SK-N-MC (cell line): ENCODE data around the gene MIA2.
"Not testable (repeated sequence)": the region's sequence is repeated elsewhere in the genome, so short reads cannot be mapped to it uniquely, and the experiment has no call there.

Experiments
- DNase-seq: peaks from one replicate; pipeline ENCODE4 v3.0.0-alpha.2; 2011; ENCODE audit warnings: low read depth, low spot score
- H3K27ac ChIP-seq: fragments of 200-600 bp; sonication (generic); 2 replicates; pipeline ENCODE4 v1.5.1; 2016; ENCODE audit warnings: mixed run types
- H3K36me3 ChIP-seq: fragments of 200-600 bp; sonication (generic); 2 replicates; pipeline ENCODE4 v1.6.1; 2017; ENCODE audit warnings: antibody characterized with exemption, low read length, mixed read lengths; ENCODE audit not compliant: insufficient read depth
- H3K4me3 ChIP-seq: fragments of 200-600 bp; sonication (generic); 2 replicates; pipeline ENCODE4 v1.5.1; 2016
- H3K9ac ChIP-seq: fragments of 200-600 bp; sonication (generic); 2 replicates; pipeline ENCODE4 v1.8.0; 2017; ENCODE audit warnings: mixed run types, mixed read lengths; ENCODE audit not compliant: insufficient read length
- H3K9me3 ChIP-seq: fragments of 200-600 bp; sonication (generic); 2 replicates; pipeline ENCODE4 v1.6.1; 2017; ENCODE audit warnings: low read depth, mild to moderate bottlenecking, antibody characterized with exemption, low read length, moderate library complexity, mixed read lengths
- EZH2 ChIP-seq: fragments of 200-600 bp; sonication (generic); IDR thresholded peaks from one replicate; pipeline ENCODE4 v1.6.1; 2017; ENCODE audit warnings: antibody characterized with exemption
- FOXP2 ChIP-seq: optimal IDR thresholded peaks from 2 replicates; pipeline ENCODE3; 2011; ENCODE audit warnings: mild to moderate bottlenecking, moderate library complexity; ENCODE audit not compliant: insufficient read depth; ENCODE audit errors: extremely low read length, control extremely low read depth
- POLR2AphosphoS5 ChIP-seq: IDR thresholded peaks from 2 replicates; pipeline ENCODE4 v1.6.1; 2012; ENCODE audit warnings: mild to moderate bottlenecking, low read depth, low read length, borderline replicate concordance

MIA2 gene

GRCh38 chr14:39324097-39324496 is 90.4 kb downstream of the MIA2 start:
- Histone ChIP-seq H3K9ac (no peak overlapping the region), H3K27ac (no peak overlapping the region), H3K9me3 (no peaks in the 10 kb centered on the region), H3K36me3 (peaks cover 10% of the 10 kb centered on the region), H3K4me3 (no peak overlapping the region)
- TF ChIP-seq FOXP2 (no peak), EZH2 (no peak), POLR2AphosphoS5 (no peak)
- no peak for DNase-seq

- H3K36me3 ChIP-seq: no peaks in the 10 kb centered on the region; the same call in 1 of the 2 replicates
- TF ChIP-seq FOXP2: no peak
- TF ChIP-seq EZH2: no peak
- no peak for TF ChIP-seq POLR2AphosphoS5
- no peak overlapping the region for H3K27ac ChIP-seq
- H3K4me3 ChIP-seq: no peak overlapping the region
- H3K9me3 ChIP-seq: no peaks in the 10 kb centered on the region
- no peak for DNase-seq
- no peak overlapping the region for H3K9ac ChIP-seq
These were observed 105.3 kb downstream of the MIA2 start for GRCh38 chr14:39339003-39339402.

GRCh38 chr14:39341126-39341525 is 107.4 kb downstream of the MIA2 start:
- DNase-seq, H3K27ac ChIP-seq, H3K36me3 ChIP-seq, H3K9ac ChIP-seq, H3K9me3 ChIP-seq, H3K4me3 ChIP-seq: not testable (repeated sequence)

GRCh38 chr14:39342768-39343167 is 109.1 kb downstream of the MIA2 start:
- Histone ChIP-seq H3K9me3 (no peaks in the 10 kb centered on the region), H3K36me3 (no peaks in the 10 kb centered on the region; the same call in 1 of the 2 replicates), H3K4me3 (no peak overlapping the region), H3K27ac (no peak overlapping the region), H3K9ac (no peak overlapping the region)
- no peak for DNase-seq
- TF ChIP-seq FOXP2 (no peak), POLR2AphosphoS5 (no peak), EZH2 (no peak)

- no peak overlapping the region for H3K9ac ChIP-seq
- no peak overlapping the region for H3K4me3 ChIP-seq
- no peak for DNase-seq
- no peaks in the 10 kb centered on the region for H3K36me3 ChIP-seq
- no peak for TF ChIP-seq EZH2
- no peak for TF ChIP-seq POLR2AphosphoS5
- no peak for TF ChIP-seq FOXP2
- no peaks in the 10 kb centered on the region for H3K9me3 ChIP-seq
- no peak overlapping the region for H3K27ac ChIP-seq
These were observed 109.9 kb downstream of the MIA2 start for GRCh38 chr14:39343614-39344013.

GRCh38 chr14:39350866-39351265 is 117.2 kb downstream of the MIA2 start:
- Histone ChIP-seq H3K36me3 (no peaks in the 10 kb centered on the region), H3K9ac (no peak overlapping the region), H3K4me3 (no peak overlapping the region), H3K9me3 (no peaks in the 10 kb centered on the region), H3K27ac (no peak overlapping the region)
- TF ChIP-seq FOXP2 (no peak), POLR2AphosphoS5 (no peak), EZH2 (no peak)
- no peak for DNase-seq

GRCh38 chr14:39351708-39352107 is 118.0 kb downstream of the MIA2 start:
- H3K27ac ChIP-seq: no peak overlapping the region
- no peak for DNase-seq

GRCh38 chr14:39359069-39359468 is 125.4 kb downstream of the MIA2 start:
- H3K36me3 ChIP-seq, H3K27ac ChIP-seq, H3K9ac ChIP-seq, DNase-seq, H3K9me3 ChIP-seq, H3K4me3 ChIP-seq: not testable (repeated sequence)

More at GRCh38 chr14:39351708-39352107, 118.0 kb downstream of the MIA2 start:
- Histone ChIP-seq H3K9me3 (no peaks in the 10 kb centered on the region), H3K4me3 (no peak overlapping the region), H3K36me3 (no peaks in the 10 kb centered on the region), H3K9ac (no peak overlapping the region)
- TF ChIP-seq FOXP2: no peak

- no peak overlapping the region for H3K27ac ChIP-seq
- no peak for DNase-seq
- no peaks in the 10 kb centered on the region for H3K36me3 ChIP-seq
- no peak overlapping the region for H3K4me3 ChIP-seq
- TF ChIP-seq POLR2AphosphoS5 (no peak), EZH2 (no peak), FOXP2 (no peak)
- no peak overlapping the region for H3K9ac ChIP-seq
- H3K9me3 ChIP-seq: no peaks in the 10 kb centered on the region
These were observed 126.6 kb downstream of the MIA2 start for GRCh38 chr14:39360316-39360715.

- H3K27ac ChIP-seq, H3K4me3 ChIP-seq, H3K9me3 ChIP-seq, H3K9ac ChIP-seq, DNase-seq, H3K36me3 ChIP-seq: not testable (repeated sequence)
These were observed 127.8 kb downstream of the MIA2 start for GRCh38 chr14:39361556-39361955.
